NT2/D1 (cell line): ENCODE results near the gene TSC2.

Source experiments
- YY1 ChIP-seq: IDR thresholded peaks from 2 replicates; pipeline ENCODE4 v1.6.1; 2011; ENCODE audit not compliant: insufficient read length, insufficient read depth
- ZNF274 ChIP-seq: IDR thresholded peaks from 2 replicates; pipeline ENCODE4 v1.6.1; 2011; ENCODE audit warnings: mild to moderate bottlenecking, low read depth, low read length

DNA sequence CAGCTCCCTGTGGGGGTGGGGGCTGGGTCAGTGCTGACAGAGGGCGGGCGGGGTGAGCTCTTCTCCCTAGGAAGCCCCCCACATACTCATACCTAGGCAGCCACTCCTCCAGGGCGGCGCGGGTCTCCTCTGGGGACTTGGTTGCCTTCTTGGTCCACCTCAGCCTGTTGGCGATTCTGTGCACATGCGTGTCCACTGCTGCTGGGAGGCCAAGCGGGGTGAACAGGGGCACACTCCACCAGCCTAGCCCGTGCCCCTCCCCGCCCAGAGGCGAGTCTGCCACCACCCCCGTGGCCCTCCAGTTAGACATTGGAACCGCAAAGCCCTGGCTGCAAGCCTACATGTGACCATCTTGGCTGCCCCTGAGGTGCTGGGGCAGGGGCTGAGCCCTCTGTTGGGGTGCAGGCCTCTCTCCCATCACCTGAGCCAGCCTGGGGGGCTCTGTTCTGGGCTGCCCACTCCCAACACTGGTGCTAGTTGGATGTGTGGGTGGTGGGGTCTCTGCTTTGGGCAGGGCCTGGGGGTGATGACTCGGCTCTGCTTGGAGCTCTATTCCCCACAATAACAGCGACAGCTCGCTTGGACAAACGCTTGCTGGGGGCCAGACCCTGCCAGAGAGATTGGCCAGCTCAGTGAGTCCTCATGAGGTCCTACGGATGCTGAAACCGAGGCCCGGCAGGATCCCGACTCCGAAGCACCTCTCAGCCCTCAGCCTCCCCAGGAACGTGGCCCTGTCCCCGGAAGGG, 7.6 kb upstream of the TSC2 start:
- TF ChIP-seq ZNF274: no peak
- TF ChIP-seq YY1: no peak
